Occipital lobe (tissue), 2 donors: ENCODE measurements around the gene NGDN. TPM values are rescaled to one million over a fixed set of nuclear protein-coding genes. Genes with fewer than 3 reads are reported as not detected.

ENCODE experiments used
- DNase-seq: peaks from one replicate; lab custom pipeline; 2025; lab: John Stamatoyannopoulos, UW
- total RNA-seq: library from RNA; depleted of rRNA; stranded (reverse); fragments of >200 nt; gene quantifications from one replicate; pipeline ENCODE4 v1.2.3, GENCODE V29; 2014

NGDN gene
- total RNA-seq, 1 donor from 2014 or later = 49.1 TPM

- no peak for DNase-seq
Measured at GRCh38 chr14:23520899-23521533, 51.5 kb downstream of the NGDN start.

- no peak for DNase-seq
Measured at GRCh38 chr14:23521785-23522640, 52.5 kb downstream of the NGDN start.

GRCh38 chr14:23522643-23523198, 53.2 kb downstream of the NGDN start:
- no peak for DNase-seq

GRCh38 chr14:23523229-23524016, 53.9 kb downstream of the NGDN start:
- no peak for DNase-seq

- DNase-seq = no peak
Measured at GRCh38 chr14:23524954-23525353, 55.5 kb downstream of the NGDN start.

- DNase-seq = no peak
Measured at GRCh38 chr14:23525611-23526010, 56.1 kb downstream of the NGDN start.

Other genes with a start within 250 kb of the NGDN start
- not detected for gene RNF212B, start 231.8 kb upstream of the NGDN start, total RNA-seq
- 2.5 TPM for gene HOMEZ, start 183.6 kb upstream of the NGDN start, total RNA-seq
- gene PPP1R3E, start 166.8 kb upstream of the NGDN start, total RNA-seq = 5.8 TPM
- gene BCL2L2, start 162.9 kb upstream of the NGDN start, total RNA-seq = 17.8 TPM
- 59.6 TPM for gene PABPN1, start 148.2 kb upstream of the NGDN start, total RNA-seq
- gene SLC22A17, start 116.8 kb upstream of the NGDN start, total RNA-seq = 158 TPM
- 17.5 TPM for gene EFS, start 104.5 kb upstream of the NGDN start, total RNA-seq
- not detected for gene IL25, start 96.9 kb upstream of the NGDN start, total RNA-seq
- gene CMTM5, start 92.7 kb upstream of the NGDN start, total RNA-seq = 0.62 TPM
- not detected for gene MYH6, start 61.4 kb upstream of the NGDN start, total RNA-seq
- gene MYH7, start 34.0 kb upstream of the NGDN start, total RNA-seq = 0.31 TPM
- gene ZFHX2, start 82.1 kb downstream of the NGDN start, total RNA-seq = 1.2 TPM
- 6.9 TPM for gene THTPA, start 86.6 kb downstream of the NGDN start, total RNA-seq
- 10.0 TPM for gene AP1G2, start 98.1 kb downstream of the NGDN start, total RNA-seq
- gene JPH4, start 109.1 kb downstream of the NGDN start, total RNA-seq = 28.9 TPM
- gene DHRS2, start 166.7 kb downstream of the NGDN start, total RNA-seq = 0.31 TPM